Gastroesophageal sphincter (tissue), 4 donors: ENCODE measurements around the gene FIGLA. TPM values are rescaled to one million over a fixed set of nuclear protein-coding genes. Genes with fewer than 3 reads are reported as not detected.

Experiments used
- ATAC-seq: fragments of 150-250 bp; one replicate; pipeline ENCODE4 v1.9.1; 2016; ENCODE audit warnings: mild to moderate bottlenecking, moderate library complexity
- H3K27ac ChIP-seq, 4 donors: fragments of 200-600 bp; sonication (generic) in 3 of 4; 1 replicate in 3 of 4; 2 replicates in 1 of 4; pipeline ENCODE4 v1.5.1; 2016 to 2019
- H3K27me3 ChIP-seq: fragments of 200-600 bp; sonication (generic); one replicate; pipeline ENCODE4 v1.5.1; 2019
- H3K36me3 ChIP-seq, 2 donors: fragments of 200-600 bp; sonication (generic); one replicate each; pipeline ENCODE4 v1.5.1; 2019; ENCODE audit warnings: control low read depth in 1 of 2
- H3K4me1 ChIP-seq, 3 donors: fragments of 200-600 bp; sonication (generic); 1 replicate in 2 of 3; 2 replicates in 1 of 3; pipeline ENCODE4 v1.5.1; 2016 to 2019; ENCODE audit warnings: control low read depth in 2 of 3
- H3K4me3 ChIP-seq, 2 donors: fragments of 200-600 bp; sonication (generic); one replicate each; pipeline ENCODE4 v1.5.1; 2019; ENCODE audit warnings: mild to moderate bottlenecking in 1 of 2, moderate library complexity in 1 of 2
- H3K9me3 ChIP-seq, 3 donors: fragments of 200-600 bp; sonication (generic); one replicate each; pipeline ENCODE4 v1.5.1; 2017 to 2019; ENCODE audit warnings: control low read depth in 2 of 3
- EP300 ChIP-seq: sonication (generic); formaldehyde crosslinking; IDR thresholded peaks from one replicate; pipeline ENCODE4 v1.6.1; 2017; ENCODE audit warnings: antibody characterized with exemption, mild to moderate bottlenecking
- POLR2A ChIP-seq, 2 donors: fragments of 450-650 bp; IDR thresholded peaks; one replicate each; pipeline ENCODE4 v1.6.1; 2017; ENCODE audit warnings: antibody characterized with exemption in 2 of 2, mild to moderate bottlenecking in 2 of 2, moderate library complexity in 1 of 2
- POLR2AphosphoS5 ChIP-seq: sonication (generic); formaldehyde crosslinking; IDR thresholded peaks from one replicate; pipeline ENCODE4 v1.6.1; 2017; ENCODE audit warnings: antibody characterized with exemption
- WGBS, 2 donors: methylation state at CpG; one replicate each; pipeline ENCODE4 v1.1.5; 2018; ENCODE audit warnings: low coverage in 1 of 2; 5-methylcytosine and 5-hydroxymethylcytosine counted together
- total RNA-seq, 4 donors: library from RNA; depleted of rRNA; stranded (reverse); fragments of >200 nt; gene quantifications; one replicate each; pipeline ENCODE4 v1.1.0, GENCODE V29; 2016
- TF ChIP-seq, protein P1 (sequence below), 4 experiments: fragments of 200-600 bp in 2 of 4; fragments of 450-650 bp in 2 of 4; sonication (generic) in 1 of 4; IDR thresholded peaks; one replicate each; pipeline ENCODE4 v1.5.1; 2017 to 2019; ENCODE audit warnings: antibody characterized with exemption in 4 of 4, mild to moderate bottlenecking in 2 of 4, moderate library complexity in 2 of 4

FIGLA gene
- total RNA-seq, 4 donors from 2014 or later = not detected

DNA sequence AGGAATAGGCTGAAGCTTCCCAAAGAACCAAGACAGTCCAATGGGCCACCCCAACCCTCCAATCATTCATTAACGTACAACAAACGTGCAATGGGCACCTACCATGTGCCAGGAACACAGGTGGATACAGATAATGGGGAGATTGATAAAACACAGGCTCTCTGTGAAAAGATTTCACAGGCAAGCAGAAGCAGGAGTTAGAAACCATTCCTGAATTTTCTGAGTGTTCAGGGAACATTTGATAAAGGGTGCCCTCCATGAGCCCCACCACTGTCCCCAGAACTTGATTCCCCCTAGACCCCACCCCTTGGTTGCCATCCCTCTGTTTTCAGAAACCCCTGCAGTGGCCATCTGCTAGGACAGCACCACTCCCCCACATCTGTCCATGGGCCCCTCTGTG is 43.7 kb upstream of the FIGLA start:
- WGBS, 2 donors = 80 to 90% methylated on average over 1 to 2 of the region's 2 CpGs

DNA sequence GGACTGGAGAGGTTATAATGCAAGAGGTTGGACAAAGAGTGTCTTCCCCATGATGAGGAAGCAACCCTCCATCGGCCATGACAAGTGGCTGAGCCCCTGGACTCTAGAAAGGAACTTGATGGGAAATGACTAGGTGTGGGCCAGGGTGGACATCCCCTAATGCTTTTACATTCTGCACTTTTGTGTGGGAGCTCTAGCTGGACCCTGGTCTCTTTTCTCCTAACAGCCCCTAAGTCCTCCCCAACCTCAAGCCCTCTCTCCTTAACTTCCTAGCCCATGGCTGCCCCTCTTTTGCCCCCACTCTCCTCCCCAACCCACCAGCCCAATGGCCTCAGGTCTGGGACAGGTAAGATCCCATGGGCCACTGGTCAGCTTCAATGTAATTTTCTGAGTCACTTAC is 42.8 kb upstream of the FIGLA start:
- H3K27ac ChIP-seq = no peak overlapping the region
- peaks cover 24% of the 10 kb centered on the region for H3K27me3 ChIP-seq
- H3K9me3 ChIP-seq = peaks cover 0 to 11% (median 0%) of the 10 kb centered on the region in 3 donors
- ATAC-seq = no peak
- no peak for TF ChIP-seq POLR2AphosphoS5
- TF ChIP-seq POLR2A (IDR thresholded peaks at IDR 0.05) = no peak
- TF ChIP-seq, protein P1, sequence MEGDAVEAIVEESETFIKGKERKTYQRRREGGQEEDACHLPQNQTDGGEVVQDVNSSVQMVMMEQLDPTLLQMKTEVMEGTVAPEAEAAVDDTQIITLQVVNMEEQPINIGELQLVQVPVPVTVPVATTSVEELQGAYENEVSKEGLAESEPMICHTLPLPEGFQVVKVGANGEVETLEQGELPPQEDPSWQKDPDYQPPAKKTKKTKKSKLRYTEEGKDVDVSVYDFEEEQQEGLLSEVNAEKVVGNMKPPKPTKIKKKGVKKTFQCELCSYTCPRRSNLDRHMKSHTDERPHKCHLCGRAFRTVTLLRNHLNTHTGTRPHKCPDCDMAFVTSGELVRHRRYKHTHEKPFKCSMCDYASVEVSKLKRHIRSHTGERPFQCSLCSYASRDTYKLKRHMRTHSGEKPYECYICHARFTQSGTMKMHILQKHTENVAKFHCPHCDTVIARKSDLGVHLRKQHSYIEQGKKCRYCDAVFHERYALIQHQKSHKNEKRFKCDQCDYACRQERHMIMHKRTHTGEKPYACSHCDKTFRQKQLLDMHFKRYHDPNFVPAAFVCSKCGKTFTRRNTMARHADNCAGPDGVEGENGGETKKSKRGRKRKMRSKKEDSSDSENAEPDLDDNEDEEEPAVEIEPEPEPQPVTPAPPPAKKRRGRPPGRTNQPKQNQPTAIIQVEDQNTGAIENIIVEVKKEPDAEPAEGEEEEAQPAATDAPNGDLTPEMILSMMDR (IDR thresholded peaks at IDR 0.05) = no peak
- no peak for TF ChIP-seq EP300
- no peaks in the 10 kb centered on the region for H3K4me1 ChIP-seq
- H3K4me3 ChIP-seq = no peak overlapping the region
- H3K36me3 ChIP-seq = no peaks in the 10 kb centered on the region
- WGBS, 2 donors = 70% methylated on average over 1 of the region's 1 CpG; no CpG with 5 or more reads in 1 of the 2 donors

More for the DNA sequence above, 43.7 kb upstream of the FIGLA start:
- H3K4me3 ChIP-seq = no peak overlapping the region
- TF ChIP-seq POLR2A (IDR thresholded peaks at IDR 0.05) = no peak
- TF ChIP-seq POLR2AphosphoS5 = no peak
- TF ChIP-seq EP300 = no peak
- TF ChIP-seq, protein P1 (IDR thresholded peaks at IDR 0.05) = no peak
- peaks cover 21% of the 10 kb centered on the region for H3K27me3 ChIP-seq
- H3K27ac ChIP-seq = no peak overlapping the region
- no peaks in the 10 kb centered on the region for H3K36me3 ChIP-seq
- no peaks in the 10 kb centered on the region for H3K4me1 ChIP-seq
- ATAC-seq = no peak
- peaks cover 0 to 11% (median 0%) of the 10 kb centered on the region in 3 donors for H3K9me3 ChIP-seq

DNA sequence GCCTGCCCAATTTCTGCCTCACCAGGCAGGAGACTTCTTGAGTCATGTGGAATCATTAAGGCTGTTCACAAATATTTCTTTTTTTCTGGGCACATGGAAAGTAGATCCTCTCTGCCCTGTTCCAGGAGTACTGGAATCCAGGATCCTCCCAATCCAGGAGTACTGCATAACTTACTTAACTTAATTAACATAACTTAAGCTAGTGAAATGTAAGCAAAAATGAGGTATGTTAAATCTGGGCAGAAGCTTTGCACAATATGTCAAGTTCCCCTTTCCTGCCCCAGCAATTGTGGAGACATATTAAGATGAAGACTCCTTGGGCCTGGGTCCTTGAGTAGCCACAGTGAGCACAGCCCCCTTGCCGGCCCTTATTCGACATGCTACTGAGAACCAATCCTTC is 41.9 kb upstream of the FIGLA start:
- WGBS, 2 donors = 95 to 100% methylated on average over 1 to 2 of the region's 2 CpGs
- no peak for ATAC-seq
- peaks cover 0 to 11% (median 0%) of the 10 kb centered on the region in 3 donors for H3K9me3 ChIP-seq
- peaks cover 24% of the 10 kb centered on the region for H3K27me3 ChIP-seq
- H3K27ac ChIP-seq = no peak overlapping the region
- H3K36me3 ChIP-seq = no peaks in the 10 kb centered on the region
- no peak overlapping the region for H3K4me3 ChIP-seq
- H3K4me1 ChIP-seq = no peaks in the 10 kb centered on the region
- no peak for TF ChIP-seq POLR2AphosphoS5
- TF ChIP-seq, protein P1 (IDR thresholded peaks at IDR 0.05) = no peak
- TF ChIP-seq POLR2A (IDR thresholded peaks at IDR 0.05) = no peak
- no peak for TF ChIP-seq EP300

DNA sequence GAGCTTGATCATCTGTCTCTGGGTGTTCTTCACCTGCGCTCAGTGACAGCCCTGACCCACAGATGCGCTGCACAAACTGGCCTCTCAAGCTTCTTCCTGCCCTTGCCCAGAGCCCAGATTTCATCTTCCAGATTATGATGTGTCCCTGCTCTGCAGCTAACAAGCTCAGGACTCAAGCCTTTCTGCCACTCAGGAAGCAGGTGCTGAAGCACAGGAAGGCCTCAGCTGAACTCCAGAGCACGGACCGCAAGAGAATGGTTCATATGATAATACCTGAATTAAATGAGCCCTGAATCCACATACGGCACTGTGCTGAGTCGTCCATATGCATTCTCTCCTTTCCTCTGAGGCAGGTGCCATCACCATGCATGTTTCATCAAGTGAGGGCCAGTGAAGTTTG is 41.4 kb upstream of the FIGLA start:
- Histone ChIP-seq H3K36me3 (no peaks in the 10 kb centered on the region), H3K4me1 (no peaks in the 10 kb centered on the region), H3K4me3 (no peak overlapping the region), H3K9me3 (peaks cover 0 to 11% (median 0%) of the 10 kb centered on the region in 3 donors), H3K27me3 (peaks cover 24% of the 10 kb centered on the region), H3K27ac (no peak overlapping the region)
- no peak for TF ChIP-seq EP300
- TF ChIP-seq POLR2A (IDR thresholded peaks at IDR 0.05) = no peak
- no peak for TF ChIP-seq POLR2AphosphoS5
- TF ChIP-seq, protein P1 (IDR thresholded peaks at IDR 0.05) = no peak
- 55% methylated on average over 2 of the region's 6 CpGs; no CpG with 5 or more reads in 1 of the 2 donors for WGBS, 2 donors
- no peak for ATAC-seq

DNA sequence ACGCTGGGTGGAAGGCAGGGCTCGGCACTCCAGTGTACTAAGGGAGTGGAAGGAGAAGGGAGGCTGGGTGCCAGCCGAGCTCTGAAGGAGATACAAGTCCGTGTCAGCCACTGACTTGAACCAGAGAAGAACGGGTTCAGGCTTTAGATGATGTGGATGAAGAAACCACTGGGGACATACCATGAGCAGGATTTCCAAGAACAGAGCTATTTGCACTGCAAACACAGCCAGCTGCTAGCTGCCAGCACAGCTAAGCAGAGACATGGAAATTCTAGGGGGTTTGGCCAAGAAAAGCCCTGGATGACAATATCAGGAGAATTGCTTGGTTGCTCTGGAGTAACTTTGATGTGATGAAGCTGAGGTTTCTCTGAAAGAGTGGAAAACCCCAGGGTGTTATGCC is 39.9 kb upstream of the FIGLA start:
- H3K4me3 ChIP-seq = no peak overlapping the region
- WGBS, 2 donors = 51 to 65% methylated on average over 5 of the region's 5 CpGs
- TF ChIP-seq EP300 (no peak), POLR2AphosphoS5 (no peak), POLR2A (IDR thresholded peaks at IDR 0.05) (no peak)
- TF ChIP-seq, protein P1 (IDR thresholded peaks at IDR 0.05) = no peak
- no peaks in the 10 kb centered on the region for H3K36me3 ChIP-seq
- no peak for ATAC-seq
- H3K27me3 ChIP-seq = peaks cover 24% of the 10 kb centered on the region
- no peak overlapping the region for H3K27ac ChIP-seq
- H3K9me3 ChIP-seq = peaks cover 0 to 11% (median 0%) of the 10 kb centered on the region in 3 donors
- no peaks in the 10 kb centered on the region for H3K4me1 ChIP-seq
